GM21825 (cell line): ENCODE data around the gene NR2C2.
A peak's percentile ranks its signal among the peaks of the same experiment; 100 is the strongest.
"Not testable (repeated sequence)": the region's sequence is repeated elsewhere in the genome, so short reads cannot be mapped to it uniquely, and the experiment has no call there.

Experiments
- ATAC-seq: cut with Tn5 transposase; IDR thresholded peaks from one replicate; pipeline ENCODE4 v1.9.1; 2021; ENCODE audit warnings: mild to moderate bottlenecking, moderate library complexity; ENCODE audit not compliant: unreplicated experiment

Gene NR2C2

GRCh38 chr3:14957153-14957552 lies 9.8 kb downstream of the NR2C2 start:
- ATAC-seq, result no peak

DNA sequence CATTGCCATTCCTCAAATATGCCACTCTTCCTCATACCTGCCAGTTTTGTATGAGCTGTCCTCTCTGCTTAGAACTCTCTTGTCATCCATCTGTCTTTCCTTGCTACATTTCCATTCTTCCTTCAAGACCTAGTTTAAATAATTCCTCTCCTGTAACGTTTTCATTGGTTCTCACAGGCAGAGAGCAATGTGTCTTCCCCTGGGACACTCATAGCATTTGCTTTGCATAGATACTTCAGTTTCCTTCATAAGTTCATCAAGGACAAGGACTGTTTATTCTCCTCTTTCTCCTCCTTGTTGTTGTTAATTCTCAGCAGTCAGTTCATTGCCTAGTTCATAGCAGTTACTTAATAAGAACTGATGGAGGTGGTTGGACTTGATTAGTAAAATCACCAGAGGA lies 10.5 kb downstream of the NR2C2 start:
- ATAC-seq, result no peak

DNA sequence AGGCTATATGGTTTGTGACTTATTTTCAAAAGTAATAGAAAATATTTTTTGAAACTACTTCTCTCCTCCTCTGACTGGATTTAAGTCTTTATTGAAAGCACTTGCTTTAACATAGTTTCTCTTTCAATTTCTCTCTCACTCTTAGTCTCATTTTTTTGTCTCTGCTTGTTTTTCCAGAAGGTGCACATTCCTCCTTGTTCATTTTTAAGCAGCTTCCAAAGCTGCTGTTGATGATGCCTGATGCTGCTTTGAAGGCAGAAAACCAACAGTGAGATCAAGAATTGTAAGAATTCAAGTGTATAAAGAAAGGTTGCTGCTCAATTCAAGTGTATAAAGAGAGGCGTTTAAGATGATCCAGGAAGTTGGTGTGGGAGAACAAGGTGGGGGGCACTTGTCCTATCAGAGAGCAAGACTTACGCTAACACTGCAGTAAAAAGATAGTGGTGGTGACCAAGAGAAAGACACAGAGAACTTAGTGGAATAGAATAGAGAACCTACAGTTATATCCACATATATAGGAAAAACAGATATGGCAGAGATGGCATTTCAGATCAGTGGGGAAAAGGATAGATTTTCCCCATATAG lies 12.1 kb downstream of the NR2C2 start:
- ATAC-seq, result no peak

DNA sequence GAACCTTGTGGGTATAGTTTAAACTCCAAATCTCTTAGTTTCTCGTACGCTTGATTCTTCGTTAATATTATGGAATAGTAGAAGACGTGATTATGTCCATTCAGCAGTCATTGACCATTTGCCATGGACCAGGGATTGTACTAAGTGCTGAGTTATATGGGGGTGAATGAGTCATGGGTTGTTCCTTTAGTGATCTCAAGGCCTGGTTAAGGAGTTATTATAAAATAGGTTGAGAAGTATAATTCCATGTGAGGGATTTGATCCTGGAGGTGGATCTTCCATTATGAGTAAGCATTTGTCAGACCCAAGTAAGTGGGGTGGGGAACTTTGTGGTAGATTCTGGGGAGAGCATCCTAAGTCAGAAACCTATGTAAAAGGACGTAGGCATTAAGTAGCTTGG lies 15.4 kb downstream of the NR2C2 start:
- ATAC-seq, result no peak

DNA sequence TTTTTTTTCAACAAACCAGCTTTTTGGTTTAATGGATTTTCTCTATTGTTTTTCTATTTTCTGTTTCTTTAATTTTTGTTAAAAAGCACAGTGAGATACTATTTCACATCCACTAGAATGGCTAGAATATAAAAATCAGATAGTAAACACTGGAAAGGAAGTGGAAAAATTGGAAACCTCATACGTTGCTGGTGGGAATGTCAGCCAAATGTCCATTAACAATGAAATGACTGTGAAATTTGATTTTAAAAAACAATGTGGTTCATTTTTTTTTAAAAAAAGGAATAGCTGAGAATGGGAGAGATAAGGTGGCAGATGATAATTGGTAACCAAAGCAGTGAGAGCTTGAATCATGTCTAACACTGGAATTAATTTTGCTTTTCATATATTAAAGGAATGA lies 19.9 kb downstream of the NR2C2 start:
- no peak for ATAC-seq

DNA sequence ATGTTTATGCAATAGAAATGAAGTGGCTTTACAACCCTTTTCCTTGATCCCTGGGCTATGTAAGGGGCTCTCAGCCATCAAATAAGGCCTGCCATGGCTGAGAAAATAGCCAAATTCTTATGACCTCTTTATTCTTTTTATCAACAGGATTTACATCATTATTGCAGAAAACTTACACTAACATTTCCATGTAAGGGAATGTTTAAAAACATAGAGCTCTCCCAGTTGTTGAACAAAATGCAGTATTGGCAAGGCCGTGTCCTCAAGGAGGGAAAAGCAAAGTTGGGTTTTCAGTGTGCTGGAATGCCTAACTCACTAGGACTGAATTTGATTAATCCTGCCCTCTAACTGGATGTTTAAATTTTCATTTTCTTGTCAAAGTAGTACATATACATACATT lies 22.3 kb downstream of the NR2C2 start:
- no peak for ATAC-seq

- ATAC-seq, result no peak
Observed at GRCh38 chr3:14976317-14976716, 28.9 kb downstream of the NR2C2 start.

DNA sequence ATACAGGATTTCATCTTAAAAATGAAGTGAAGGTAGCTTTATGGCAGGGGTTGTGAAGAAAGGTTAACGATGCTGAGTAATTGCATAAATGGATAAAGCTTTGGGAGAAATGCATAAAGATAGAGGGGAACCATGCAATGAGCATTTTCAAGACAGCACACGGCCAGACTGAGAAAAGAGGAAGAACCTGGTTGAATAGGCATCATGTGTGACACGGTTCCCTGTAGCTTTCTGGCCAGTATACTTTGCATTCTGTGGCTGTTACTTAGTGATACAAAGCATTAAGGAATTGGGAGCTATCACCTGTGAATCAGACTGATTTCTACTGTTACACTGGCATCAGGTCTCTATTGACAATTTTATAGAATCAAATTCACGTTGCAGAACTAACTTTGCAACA lies 33.3 kb downstream of the NR2C2 start:
- peak; percentile 54 for ATAC-seq

DNA sequence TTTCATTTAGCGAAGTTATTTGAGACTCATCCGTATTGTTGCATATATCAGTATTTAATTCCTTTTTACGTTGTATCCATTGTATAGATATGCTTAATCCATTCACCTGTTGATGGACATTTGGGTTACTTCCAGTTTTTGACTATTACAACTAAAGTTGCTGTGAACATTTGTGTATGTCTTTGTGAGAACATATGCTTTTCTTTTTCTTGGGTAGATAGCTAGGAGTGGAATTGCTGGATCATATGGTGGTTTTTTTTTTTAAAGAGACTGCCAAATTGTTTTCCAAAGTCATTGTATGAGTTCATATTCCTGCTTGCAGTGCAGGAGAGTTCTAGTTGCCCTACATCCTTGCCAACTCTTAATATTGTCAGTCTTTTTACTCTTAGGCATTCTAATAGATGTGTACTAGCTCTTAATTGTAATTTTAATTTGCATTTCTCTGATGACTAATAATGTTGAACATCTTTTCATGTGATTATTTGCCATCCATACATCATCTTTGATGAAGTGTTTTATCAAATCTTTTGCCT lies 37.3 kb downstream of the NR2C2 start:
- ATAC-seq, result no peak

DNA sequence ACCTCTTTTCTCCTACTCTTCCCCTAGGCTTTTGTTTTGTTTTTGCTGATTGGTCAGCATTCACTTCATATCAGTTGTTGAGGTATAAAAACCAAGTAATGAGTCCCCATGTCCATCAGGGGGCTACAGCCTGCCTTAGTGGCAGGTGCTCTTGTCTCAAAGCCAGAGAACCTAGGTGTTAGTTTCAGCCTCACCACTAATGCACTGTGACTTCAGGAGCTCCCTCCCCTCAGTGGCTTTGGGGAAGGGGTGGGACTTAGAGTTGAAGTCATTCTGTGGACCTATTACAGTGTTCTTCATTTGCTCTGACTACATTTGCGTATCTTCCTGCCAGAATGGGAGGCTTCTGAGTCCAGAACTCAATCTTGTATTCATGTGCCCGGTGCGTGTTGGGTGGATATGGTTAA lies 41.6 kb downstream of the NR2C2 start:
- peak; percentile 100 for ATAC-seq

GRCh38 chr3:14989943-14990779 lies 42.8 kb downstream of the NR2C2 start:
- no peak for ATAC-seq

GRCh38 chr3:14990780-14991148 lies 43.4 kb downstream of the NR2C2 start:
- ATAC-seq, result no peak

- ATAC-seq, result no peak
Observed at GRCh38 chr3:14991151-14991742, 43.9 kb downstream of the NR2C2 start.

GRCh38 chr3:14991818-14992612 lies 44.6 kb downstream of the NR2C2 start:
- ATAC-seq, result no peak

- no peak for ATAC-seq
Observed at GRCh38 chr3:14997941-14998340, 50.6 kb downstream of the NR2C2 start.

DNA sequence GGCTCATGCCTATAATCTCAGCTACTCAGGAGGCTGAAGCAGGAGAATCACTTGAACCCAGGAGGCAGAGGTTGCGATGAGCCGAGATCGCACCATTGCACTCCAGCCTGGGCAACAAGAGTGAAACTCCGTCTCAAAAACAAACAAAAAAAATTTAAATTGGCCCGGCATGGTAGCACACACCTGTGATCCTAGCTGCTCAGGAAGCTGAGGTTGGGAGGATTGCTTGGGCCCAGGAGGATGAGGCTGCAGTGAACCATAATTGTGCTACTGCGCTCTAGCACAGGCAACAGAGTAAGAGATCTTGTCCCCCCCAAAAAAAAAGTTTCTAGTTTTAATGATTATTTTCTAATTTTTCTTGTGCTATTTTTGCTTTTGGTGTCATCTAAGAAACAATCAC lies 51.8 kb downstream of the NR2C2 start:
- not testable (repeated sequence) for ATAC-seq

DNA sequence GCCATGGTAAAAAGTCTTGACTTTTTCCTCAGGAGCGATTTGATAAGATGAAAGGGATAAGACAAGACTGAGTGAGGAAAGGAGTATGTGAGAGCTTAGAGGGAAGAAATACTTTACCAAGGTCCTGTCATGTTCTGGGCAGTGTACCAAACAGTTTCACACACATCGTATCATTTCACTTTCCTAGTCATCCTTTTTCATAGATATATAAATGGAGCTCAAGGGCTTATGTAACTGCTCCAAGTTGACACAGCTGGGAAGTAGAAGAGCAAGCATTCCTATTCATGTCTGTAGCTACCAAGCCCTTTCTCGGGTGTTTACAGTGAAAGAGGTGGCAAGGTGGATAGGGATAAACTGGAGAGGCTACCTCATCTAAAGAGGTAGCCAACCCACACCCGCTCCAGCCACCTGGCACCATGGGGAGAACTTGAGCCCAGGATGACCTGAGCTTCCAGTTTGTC lies 60.3 kb downstream of the NR2C2 start:
- no peak for ATAC-seq

DNA sequence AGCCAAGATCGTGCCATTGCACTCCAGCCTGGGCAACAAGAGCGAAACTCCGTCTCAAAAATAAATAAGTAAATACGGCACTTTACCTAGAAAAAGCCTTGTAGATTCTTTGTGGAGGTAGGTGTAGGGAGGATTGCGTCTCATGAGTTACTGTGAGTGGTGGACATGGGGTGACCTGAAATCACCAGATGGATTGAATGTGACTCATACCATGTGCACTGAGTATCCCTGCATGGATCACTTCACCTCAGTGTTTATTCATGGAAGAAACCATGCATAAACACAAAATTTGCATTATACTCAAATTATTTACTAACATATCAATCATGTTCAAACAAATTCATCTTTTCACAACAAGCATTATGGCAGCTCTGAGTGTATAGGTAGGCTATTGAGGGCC lies 61.8 kb downstream of the NR2C2 start:
- no peak for ATAC-seq

- ATAC-seq, result no peak
Observed at GRCh38 chr3:15010664-15011063, 63.3 kb downstream of the NR2C2 start.

DNA sequence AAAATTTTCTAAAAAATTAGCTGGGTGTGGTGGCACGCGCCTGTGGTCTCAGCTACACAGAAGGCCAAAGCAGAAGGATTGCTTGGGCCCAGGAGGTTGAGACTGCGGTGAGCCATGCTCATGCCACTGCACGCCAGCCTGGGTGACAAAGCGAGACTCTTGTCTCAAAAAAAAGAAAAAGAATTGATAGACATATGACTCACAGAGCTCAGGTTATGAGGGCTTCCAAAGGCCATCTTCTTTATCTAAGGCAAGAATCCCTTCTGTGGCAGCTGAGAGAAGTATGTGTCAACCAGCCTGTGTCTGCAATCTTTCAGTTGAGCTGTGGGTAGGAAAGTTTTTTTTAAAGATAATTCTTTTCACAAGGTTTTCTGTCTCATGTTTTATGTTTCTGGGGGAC lies 63.8 kb downstream of the NR2C2 start:
- no peak for ATAC-seq
